CD8-positive, alpha-beta memory T cell (primary cell): ENCODE data around the gene NLGN4Y. TPM values are rescaled to one million over a fixed set of nuclear protein-coding genes. Genes with fewer than 3 reads are reported as not detected.

Experiments used
- CTCF ChIA-PET: fragments of 350-600 bp; sonication (Branson Sonifier 250); formaldehyde crosslinking; loops from one replicate; lab custom pipeline; 2021; ENCODE audit warnings: antibody characterized with exemption; lab: Charles Lee
- POLR2A ChIA-PET: fragments of 350-600 bp; sonication (Branson Sonifier 250); formaldehyde crosslinking; loops from one replicate; lab custom pipeline; 2021; ENCODE audit warnings: antibody characterized with exemption; lab: Charles Lee
- DNase-seq, 5 donors: peaks; one replicate each; pipeline versions ENCODE4 v3.0.0 to v3.0.0-alpha.2; 2020 to 2022; ENCODE audit warnings: mixed read lengths in 1 of 5
- H3K27ac ChIP-seq: one replicate; pipeline ENCODE4 v1.7.0; 2013; ENCODE audit warnings: low read depth, mild to moderate bottlenecking, low read length, moderate library complexity
- H3K27me3 ChIP-seq: 2 replicates; pipeline ENCODE4 v1.7.0; 2013; ENCODE audit warnings: low read length, mild to moderate bottlenecking; ENCODE audit not compliant: insufficient read depth, poor library complexity, severe bottlenecking
- H3K36me3 ChIP-seq: 2 replicates; pipeline ENCODE4 v1.7.0; 2013; ENCODE audit warnings: mild to moderate bottlenecking, low read length, moderate library complexity; ENCODE audit not compliant: insufficient read depth
- H3K4me1 ChIP-seq: 2 replicates; pipeline ENCODE4 v1.7.0; 2013; ENCODE audit warnings: mild to moderate bottlenecking, low read length, moderate library complexity; ENCODE audit not compliant: insufficient read depth
- H3K4me3 ChIP-seq: 2 replicates; pipeline ENCODE4 v1.7.0; 2013; ENCODE audit warnings: mild to moderate bottlenecking, low read length
- H3K9me3 ChIP-seq: 2 replicates; pipeline ENCODE4 v1.7.0; 2013; ENCODE audit warnings: mild to moderate bottlenecking, low read length
- H3K27ac Mint-ChIP-seq, 8 donors: one replicate each; pipeline ENCODE4 v1.8.0; 2020 to 2021; ENCODE audit warnings: mixed read lengths in 8 of 8, mild to moderate bottlenecking in 6 of 8, inconsistent platforms in 3 of 8, moderate library complexity in 3 of 8
- H3K27me3 Mint-ChIP-seq, 2 donors: one replicate each; pipeline ENCODE4 v1.8.0; 2020 to 2021; ENCODE audit warnings: mixed read lengths in 2 of 2, mild to moderate bottlenecking in 1 of 2, moderate library complexity in 1 of 2
- H3K36me3 Mint-ChIP-seq, 3 donors: one replicate each; pipeline ENCODE4 v1.8.0; 2020 to 2021; ENCODE audit warnings: mixed read lengths in 3 of 3, inconsistent platforms in 1 of 3, mild to moderate bottlenecking in 1 of 3
- H3K4me1 Mint-ChIP-seq, 3 donors: one replicate each; pipeline ENCODE4 v1.8.0; 2020 to 2021; ENCODE audit warnings: mixed read lengths in 3 of 3, inconsistent platforms in 1 of 3, mild to moderate bottlenecking in 1 of 3
- H3K4me3 Mint-ChIP-seq, 7 donors: one replicate each; pipeline ENCODE4 v1.8.0; 2020 to 2021; ENCODE audit warnings: mixed read lengths in 7 of 7, mild to moderate bottlenecking in 6 of 7, moderate library complexity in 4 of 7, inconsistent platforms in 2 of 7
- H3K9me3 Mint-ChIP-seq, 5 donors: one replicate each; pipeline ENCODE4 v1.8.0; 2020 to 2022; ENCODE audit warnings: mixed read lengths in 5 of 5, mild to moderate bottlenecking in 3 of 5, moderate library complexity in 2 of 5, inconsistent platforms in 1 of 5
- polyA plus RNA-seq: library from polyadenylated mRNA; unstranded; fragments of 300-500 nt; fragmentation: Illumina TruSeq; gene quantifications from one replicate; pipeline ENCODE4 v1.2.3, GENCODE V29; 2021
- total RNA-seq, 2 experiments: library from RNA; stranded (reverse); gene quantifications; one replicate each; pipeline ENCODE4 v1.2.3, GENCODE V29; 2021

NLGN4Y gene
- total and polyA plus RNA-seq, 3 experiments from 2014 or later, result 2.3 to 2.7 TPM; not detected in 1

GRCh38 chrY:14793674-14794073 lies 269.3 kb downstream of the NLGN4Y start:
- Mint-ChIP-seq H3K4me3 (no peak overlapping the region), H3K4me1 (no peaks in the 10 kb centered on the region), H3K36me3 (no peaks in the 10 kb centered on the region), H3K27ac (no peak overlapping the region), H3K9me3 (no peaks in the 10 kb centered on the region), H3K27me3 (no peaks in the 10 kb centered on the region)
- Histone ChIP-seq H3K27me3 (no peaks in the 10 kb centered on the region), H3K36me3 (no peaks in the 10 kb centered on the region), H3K27ac (no peak overlapping the region), H3K9me3 (no peaks in the 10 kb centered on the region), H3K4me1 (no peaks in the 10 kb centered on the region), H3K4me3 (no peak overlapping the region)
- no peak for DNase-seq
- ChIA-PET CTCF (no interaction called here), POLR2A (no interaction called here)

GRCh38 chrY:14798010-14798409 lies 273.7 kb downstream of the NLGN4Y start:
- no peaks in the 10 kb centered on the region for H3K36me3 Mint-ChIP-seq
- no peak for DNase-seq
- no peaks in the 10 kb centered on the region for H3K4me1 Mint-ChIP-seq
- H3K9me3 Mint-ChIP-seq, result no peaks in the 10 kb centered on the region
- POLR2A ChIA-PET, result no interaction called here
- Histone ChIP-seq H3K27ac (no peak overlapping the region), H3K36me3 (no peaks in the 10 kb centered on the region), H3K4me1 (no peaks in the 10 kb centered on the region), H3K4me3 (no peak overlapping the region), H3K9me3 (no peaks in the 10 kb centered on the region), H3K27me3 (no peaks in the 10 kb centered on the region)
- no peak overlapping the region for H3K4me3 Mint-ChIP-seq
- CTCF ChIA-PET, result no interaction called here
- H3K27ac Mint-ChIP-seq, result no peak overlapping the region
- H3K27me3 Mint-ChIP-seq, result no peaks in the 10 kb centered on the region

GRCh38 chrY:14801096-14801495 lies 276.8 kb downstream of the NLGN4Y start:
- Histone ChIP-seq H3K4me3 (no peak overlapping the region), H3K36me3 (no peaks in the 10 kb centered on the region), H3K4me1 (no peaks in the 10 kb centered on the region), H3K9me3 (no peaks in the 10 kb centered on the region), H3K27me3 (no peaks in the 10 kb centered on the region), H3K27ac (no peak overlapping the region)
- ChIA-PET CTCF (no interaction called here), POLR2A (no interaction called here)
- Mint-ChIP-seq H3K4me3 (no peak overlapping the region), H3K36me3 (no peaks in the 10 kb centered on the region), H3K27ac (no peak overlapping the region), H3K4me1 (no peaks in the 10 kb centered on the region), H3K9me3 (no peaks in the 10 kb centered on the region), H3K27me3 (no peaks in the 10 kb centered on the region)
- no peak for DNase-seq

- ChIA-PET POLR2A (no interaction called here), CTCF (no interaction called here)
- no peak overlapping the region for H3K27ac Mint-ChIP-seq
- no peak overlapping the region for H3K4me3 ChIP-seq
- H3K36me3 ChIP-seq, result no peaks in the 10 kb centered on the region
- no peak for DNase-seq
- no peaks in the 10 kb centered on the region for H3K9me3 Mint-ChIP-seq
- H3K4me1 Mint-ChIP-seq, result no peaks in the 10 kb centered on the region
- H3K36me3 Mint-ChIP-seq, result no peaks in the 10 kb centered on the region
- no peaks in the 10 kb centered on the region for H3K27me3 Mint-ChIP-seq
- no peaks in the 10 kb centered on the region for H3K4me1 ChIP-seq
- H3K27me3 ChIP-seq, result no peaks in the 10 kb centered on the region
- no peaks in the 10 kb centered on the region for H3K9me3 ChIP-seq
- no peak overlapping the region for H3K4me3 Mint-ChIP-seq
- H3K27ac ChIP-seq, result no peak overlapping the region
Observed at GRCh38 chrY:14802125-14802524, 277.8 kb downstream of the NLGN4Y start.

- Histone ChIP-seq H3K9me3 (no peaks in the 10 kb centered on the region), H3K4me3 (no peak overlapping the region), H3K27ac (no peak overlapping the region), H3K27me3 (no peaks in the 10 kb centered on the region), H3K4me1 (no peaks in the 10 kb centered on the region), H3K36me3 (no peaks in the 10 kb centered on the region)
- no peak overlapping the region for H3K27ac Mint-ChIP-seq
- no peak overlapping the region for H3K4me3 Mint-ChIP-seq
- no peaks in the 10 kb centered on the region for H3K27me3 Mint-ChIP-seq
- POLR2A ChIA-PET, result no interaction called here
- no peaks in the 10 kb centered on the region for H3K9me3 Mint-ChIP-seq
- CTCF ChIA-PET, result no interaction called here
- no peaks in the 10 kb centered on the region for H3K4me1 Mint-ChIP-seq
- no peaks in the 10 kb centered on the region for H3K36me3 Mint-ChIP-seq
- no peak for DNase-seq
Observed at GRCh38 chrY:14804041-14804440, 279.7 kb downstream of the NLGN4Y start.

- H3K9me3 ChIP-seq, result no peaks in the 10 kb centered on the region
- Mint-ChIP-seq H3K4me1 (no peaks in the 10 kb centered on the region), H3K9me3 (no peaks in the 10 kb centered on the region), H3K27me3 (no peaks in the 10 kb centered on the region), H3K36me3 (no peaks in the 10 kb centered on the region), H3K4me3 (no peak overlapping the region), H3K27ac (no peak overlapping the region)
- no peaks in the 10 kb centered on the region for H3K36me3 ChIP-seq
- no peak for DNase-seq
- no peak overlapping the region for H3K27ac ChIP-seq
- CTCF ChIA-PET, result no interaction called here
- POLR2A ChIA-PET, result no interaction called here
- H3K27me3 ChIP-seq, result no peaks in the 10 kb centered on the region
- H3K4me1 ChIP-seq, result no peaks in the 10 kb centered on the region
- H3K4me3 ChIP-seq, result no peak overlapping the region
Observed at GRCh38 chrY:14818452-14818851, 294.1 kb downstream of the NLGN4Y start.

GRCh38 chrY:14822201-14822600 lies 297.9 kb downstream of the NLGN4Y start:
- ChIA-PET CTCF (no interaction called here), POLR2A (no interaction called here)
- H3K36me3 ChIP-seq, result no peaks in the 10 kb centered on the region
- DNase-seq, result no peak
- no peaks in the 10 kb centered on the region for H3K4me1 ChIP-seq
- no peaks in the 10 kb centered on the region for H3K27me3 Mint-ChIP-seq
- H3K4me3 ChIP-seq, result no peak overlapping the region
- no peaks in the 10 kb centered on the region for H3K4me1 Mint-ChIP-seq
- no peaks in the 10 kb centered on the region for H3K9me3 ChIP-seq
- H3K27me3 ChIP-seq, result no peaks in the 10 kb centered on the region
- no peaks in the 10 kb centered on the region for H3K9me3 Mint-ChIP-seq
- H3K27ac ChIP-seq, result no peak overlapping the region
- no peak overlapping the region for H3K4me3 Mint-ChIP-seq
- no peak overlapping the region for H3K27ac Mint-ChIP-seq
- H3K36me3 Mint-ChIP-seq, result no peaks in the 10 kb centered on the region

GRCh38 chrY:14822906-14823305 lies 298.6 kb downstream of the NLGN4Y start:
- no peaks in the 10 kb centered on the region for H3K4me1 Mint-ChIP-seq
- Histone ChIP-seq H3K27me3 (no peaks in the 10 kb centered on the region), H3K4me3 (no peak overlapping the region), H3K27ac (no peak overlapping the region), H3K4me1 (no peaks in the 10 kb centered on the region), H3K9me3 (no peaks in the 10 kb centered on the region), H3K36me3 (no peaks in the 10 kb centered on the region)
- CTCF ChIA-PET, result no interaction called here
- H3K36me3 Mint-ChIP-seq, result no peaks in the 10 kb centered on the region
- POLR2A ChIA-PET, result no interaction called here
- H3K9me3 Mint-ChIP-seq, result no peaks in the 10 kb centered on the region
- no peak overlapping the region for H3K4me3 Mint-ChIP-seq
- no peaks in the 10 kb centered on the region for H3K27me3 Mint-ChIP-seq
- H3K27ac Mint-ChIP-seq, result no peak overlapping the region
- DNase-seq, result no peak

GRCh38 chrY:14824583-14824982 lies 300.3 kb downstream of the NLGN4Y start:
- H3K27me3 ChIP-seq, result no peaks in the 10 kb centered on the region
- H3K4me1 Mint-ChIP-seq, result no peaks in the 10 kb centered on the region
- H3K9me3 Mint-ChIP-seq, result no peaks in the 10 kb centered on the region
- H3K27ac Mint-ChIP-seq, result no peak overlapping the region
- no peaks in the 10 kb centered on the region for H3K9me3 ChIP-seq
- no peaks in the 10 kb centered on the region for H3K27me3 Mint-ChIP-seq
- no peaks in the 10 kb centered on the region for H3K4me1 ChIP-seq
- no peaks in the 10 kb centered on the region for H3K36me3 ChIP-seq
- CTCF ChIA-PET, result no interaction called here
- POLR2A ChIA-PET, result no interaction called here
- no peaks in the 10 kb centered on the region for H3K36me3 Mint-ChIP-seq
- no peak overlapping the region for H3K4me3 ChIP-seq
- no peak overlapping the region for H3K4me3 Mint-ChIP-seq
- H3K27ac ChIP-seq, result no peak overlapping the region
- no peak for DNase-seq
